Subcutaneous adipose tissue (tissue), 4 donors: ENCODE results near the gene ZRANB3. TPM values are rescaled to one million over a fixed set of nuclear protein-coding genes. Genes with fewer than 3 reads are reported as not detected.

ENCODE experiments used
- CTCF ChIP-seq: fragments of 450-650 bp; IDR thresholded peaks from one replicate; pipeline ENCODE4 v1.5.1; 2016; ENCODE audit warnings: low read depth, mild to moderate bottlenecking, control low read depth, antibody characterized with exemption, moderate library complexity
- total RNA-seq, 4 donors: library from RNA; depleted of rRNA; stranded (reverse); fragments of >200 nt; gene quantifications; one replicate each; pipeline ENCODE4 v1.1.0, GENCODE V29; 2016

Gene ZRANB3
- total RNA-seq, 4 donors from 2014 or later: 2.2 to 7.0 (median 2.6) TPM

GRCh38 chr2:135097532-135098231 is 433.3 kb downstream of the ZRANB3 start:
- TF ChIP-seq CTCF: no peak

- TF ChIP-seq CTCF: no peak
Measured at GRCh38 chr2:135096665-135097446, 434.2 kb downstream of the ZRANB3 start.

- TF ChIP-seq CTCF: no peak
Measured at GRCh38 chr2:135095591-135095990, 435.4 kb downstream of the ZRANB3 start.

- TF ChIP-seq CTCF: no peak
Measured at GRCh38 chr2:135094508-135094907, 436.5 kb downstream of the ZRANB3 start.

GRCh38 chr2:135093670-135094330 is 437.2 kb downstream of the ZRANB3 start:
- TF ChIP-seq CTCF: no peak

- TF ChIP-seq CTCF: no peak
Measured at GRCh38 chr2:135093193-135093592, 437.8 kb downstream of the ZRANB3 start.

GRCh38 chr2:135091681-135092080 is 439.3 kb downstream of the ZRANB3 start:
- no peak for TF ChIP-seq CTCF
